HG03565 (cell line): ENCODE measurements around the gene MGME1.

ENCODE experiments used
- ATAC-seq: cut with Tn5 transposase; IDR thresholded peaks from one replicate; pipeline ENCODE4 v1.9.1; 2021; ENCODE audit warnings: mild to moderate bottlenecking, moderate library complexity; ENCODE audit not compliant: unreplicated experiment

Gene MGME1

DNA sequence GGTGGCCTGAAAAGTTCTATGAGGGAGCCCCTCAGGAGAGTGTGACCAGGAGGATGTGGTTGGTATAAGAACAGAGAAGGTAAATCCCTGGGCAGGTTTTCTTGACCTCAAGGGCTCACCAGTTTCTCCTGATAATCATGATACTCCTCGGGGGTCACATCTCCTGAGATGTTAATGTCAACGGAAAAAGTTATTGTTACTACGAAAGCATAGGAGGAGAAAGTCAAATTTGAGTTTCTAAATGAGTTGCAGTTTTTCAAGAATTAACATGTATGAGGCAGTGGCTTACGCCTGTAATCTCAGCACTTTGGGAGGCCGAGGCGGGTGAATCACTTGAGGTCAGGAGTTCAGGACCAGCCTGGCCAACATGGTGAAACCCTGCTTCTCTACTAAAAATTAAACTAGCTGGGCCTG is 23.4 kb downstream of the MGME1 start:
- peak; percentile 67 for ATAC-seq

DNA sequence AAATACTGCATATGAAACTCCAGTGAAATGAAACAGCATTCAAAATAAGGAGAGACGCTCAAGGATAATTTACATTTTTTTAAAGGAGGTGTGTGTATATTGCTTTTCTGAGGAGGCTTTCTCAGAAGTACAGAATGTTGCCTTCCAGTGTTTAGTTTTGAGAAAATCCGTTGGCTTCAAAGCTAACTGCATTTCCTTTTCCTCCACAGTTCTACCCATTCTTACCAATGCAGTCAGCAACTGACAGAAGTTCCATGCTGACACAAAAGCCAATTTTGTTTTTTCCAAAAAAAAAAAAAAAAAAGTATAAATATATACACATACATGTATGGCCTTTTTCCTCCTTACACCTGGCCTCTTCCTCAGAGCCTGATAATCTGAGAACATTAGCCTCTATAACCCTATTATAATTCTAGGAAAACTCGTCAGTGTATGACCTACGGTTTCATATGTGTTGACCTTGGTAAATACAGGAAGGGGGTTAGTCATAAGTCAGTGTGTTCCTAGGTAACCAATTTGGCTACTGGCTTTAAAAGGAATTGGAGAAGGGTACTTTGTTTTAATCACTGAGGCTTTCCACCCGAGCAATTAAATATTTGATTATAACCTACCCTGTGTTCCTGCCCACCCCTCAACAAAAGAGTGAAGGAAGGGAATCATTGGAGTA is 24.2 kb downstream of the MGME1 start:
- no peak for ATAC-seq

DNA sequence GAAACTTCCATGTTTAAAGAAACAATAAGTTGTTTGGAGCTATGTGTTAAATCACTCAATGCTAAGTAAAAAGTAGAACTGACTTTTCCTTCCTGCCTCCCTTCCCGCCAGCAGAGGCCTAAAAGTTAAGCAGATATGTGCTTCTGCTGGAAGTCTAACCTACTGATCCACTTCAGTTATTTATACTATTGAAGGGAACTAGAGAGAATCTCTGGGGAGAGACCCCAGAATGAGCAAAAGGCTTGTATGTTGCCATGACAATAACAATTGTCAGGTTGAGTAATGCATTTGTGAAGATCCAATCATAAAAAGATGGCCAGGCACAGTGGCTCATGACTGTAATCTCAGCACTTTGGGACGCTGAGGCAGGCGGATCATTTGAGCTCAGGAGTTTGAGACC is 24.7 kb downstream of the MGME1 start:
- ATAC-seq, result no peak

DNA sequence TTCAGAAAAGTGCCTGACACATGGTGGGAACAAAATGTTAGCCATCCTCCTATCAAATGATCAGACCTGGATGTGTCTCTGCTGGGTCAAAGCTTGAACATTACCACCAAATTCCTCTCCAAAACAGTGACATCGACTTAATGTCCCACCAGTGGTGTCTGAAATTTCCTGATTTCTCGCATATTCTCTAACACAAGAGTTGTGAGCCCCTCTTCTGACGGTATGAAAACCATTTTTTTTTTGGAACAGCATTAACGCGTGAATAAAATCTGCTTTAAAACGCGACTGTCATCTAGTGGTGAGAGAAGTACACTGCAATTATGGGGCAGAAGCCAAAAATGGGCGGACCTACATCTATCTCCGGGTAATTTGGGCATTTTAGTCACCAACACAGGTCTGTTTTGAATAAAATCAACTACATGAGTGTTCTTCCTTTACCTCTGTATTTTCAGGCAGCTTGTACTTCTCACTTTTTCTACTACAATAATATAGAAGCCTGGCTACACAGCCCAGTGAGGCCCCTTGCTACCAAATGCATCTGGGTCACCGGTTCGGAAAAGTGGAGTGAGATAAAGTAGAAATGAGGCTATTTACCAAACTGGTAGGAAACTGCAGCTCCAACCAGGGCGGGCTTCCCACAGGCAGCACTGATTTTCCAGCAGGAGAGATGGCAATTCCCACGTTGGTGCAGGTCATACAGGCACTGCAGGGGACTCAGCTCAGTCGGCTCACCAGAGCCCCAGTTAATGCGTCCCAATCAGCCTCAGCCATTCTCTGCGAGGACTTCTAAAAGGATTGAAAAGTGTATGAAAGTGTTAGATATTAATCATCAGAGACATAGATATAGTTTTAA is 27.4 kb downstream of the MGME1 start:
- no peak for ATAC-seq

DNA sequence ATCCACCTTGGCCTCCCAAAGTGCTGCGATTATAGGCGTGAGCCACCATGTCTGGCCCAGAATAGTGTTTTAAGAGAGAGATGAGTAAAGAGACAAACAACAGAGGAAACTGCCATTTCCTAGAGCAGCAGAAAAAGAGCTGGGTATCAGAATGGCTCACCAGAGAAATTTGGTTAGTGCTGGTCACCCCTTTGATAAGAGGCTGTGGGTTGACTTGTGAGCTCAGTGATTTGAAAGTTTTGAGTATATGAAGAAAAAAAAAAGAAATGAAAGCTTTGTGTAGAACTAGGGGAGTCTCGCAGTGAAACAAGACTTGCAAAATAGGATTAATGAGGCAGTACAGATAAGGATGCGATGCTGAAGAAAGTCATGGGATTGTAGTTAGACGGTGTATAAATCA is 29.6 kb downstream of the MGME1 start:
- ATAC-seq, result no peak

DNA sequence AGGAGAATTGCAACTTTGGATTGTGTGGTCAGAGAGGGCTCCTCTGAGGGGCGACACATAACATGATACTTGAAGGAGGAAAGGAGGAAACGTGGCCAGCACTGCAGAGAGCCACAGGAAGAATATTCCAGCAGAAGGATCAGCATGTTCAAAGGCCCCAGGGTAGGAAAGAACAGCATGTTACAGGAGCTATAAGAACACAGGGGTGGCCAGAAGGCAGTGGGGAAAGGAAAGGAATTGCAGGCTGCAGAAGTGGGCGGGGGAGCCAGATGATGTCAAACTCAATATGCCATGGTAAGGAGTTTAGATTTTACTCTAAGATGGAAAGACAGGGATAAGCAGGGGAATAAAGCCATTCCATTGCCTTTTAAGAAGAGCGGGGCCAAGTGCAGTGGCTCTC is 30.7 kb downstream of the MGME1 start:
- ATAC-seq, result no peak

DNA sequence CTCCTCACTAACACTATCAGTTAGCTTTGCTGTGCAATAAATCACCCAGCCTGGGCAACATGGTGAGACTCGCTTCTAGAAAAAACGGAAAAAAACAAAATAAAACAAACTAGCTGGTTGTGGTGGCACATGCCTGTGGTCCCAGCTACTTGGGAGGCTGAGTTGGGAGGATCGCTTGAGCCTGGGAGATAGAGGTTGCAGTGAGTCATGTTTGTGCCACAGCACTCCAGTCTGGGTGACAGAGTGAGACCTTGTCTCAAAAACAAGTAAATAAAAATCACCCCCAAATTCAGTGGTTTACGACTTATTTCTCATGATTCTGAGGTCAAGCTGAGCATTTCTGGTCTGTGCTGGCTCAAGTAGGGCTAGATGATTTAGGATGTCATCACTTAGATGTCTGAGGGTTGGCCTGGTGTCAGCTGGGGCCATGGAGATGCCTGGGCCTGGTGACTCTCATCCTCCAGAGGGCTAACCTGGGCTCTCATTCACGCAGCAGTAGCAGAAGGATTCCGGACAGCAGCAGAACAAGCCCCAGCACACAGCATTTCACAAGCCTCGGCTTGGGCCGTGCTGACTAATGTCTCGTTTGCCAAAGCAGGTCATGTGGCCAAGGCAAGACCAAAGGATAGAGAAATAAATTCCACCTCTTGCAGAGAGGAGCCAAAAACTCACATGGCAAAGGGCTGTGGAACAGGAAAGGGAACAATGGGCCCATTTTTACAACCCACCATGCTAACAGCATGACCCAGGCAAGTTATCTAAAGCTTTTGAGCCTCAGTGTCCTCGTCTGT is 32.5 kb downstream of the MGME1 start:
- ATAC-seq, result no peak

DNA sequence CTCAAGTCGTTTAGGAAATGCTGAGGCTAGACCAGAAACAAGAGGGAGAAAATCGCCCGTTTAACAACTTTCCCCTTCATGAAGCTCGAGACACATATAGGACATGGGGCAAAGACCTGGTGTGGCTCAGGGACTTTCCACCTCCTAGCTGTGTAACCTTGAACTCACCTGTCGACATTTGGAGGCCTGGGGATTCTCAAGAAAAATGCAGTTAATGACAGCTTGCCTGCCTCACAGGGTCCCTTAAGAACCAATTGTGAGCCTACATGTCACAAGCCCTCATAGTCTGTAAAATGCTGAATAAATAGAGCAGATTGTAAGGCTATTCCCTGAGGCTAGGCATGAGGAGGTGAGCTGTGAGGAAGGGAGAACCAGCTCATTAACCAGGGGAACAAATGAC is 35.1 kb downstream of the MGME1 start:
- ATAC-seq, result peak; percentile 34

DNA sequence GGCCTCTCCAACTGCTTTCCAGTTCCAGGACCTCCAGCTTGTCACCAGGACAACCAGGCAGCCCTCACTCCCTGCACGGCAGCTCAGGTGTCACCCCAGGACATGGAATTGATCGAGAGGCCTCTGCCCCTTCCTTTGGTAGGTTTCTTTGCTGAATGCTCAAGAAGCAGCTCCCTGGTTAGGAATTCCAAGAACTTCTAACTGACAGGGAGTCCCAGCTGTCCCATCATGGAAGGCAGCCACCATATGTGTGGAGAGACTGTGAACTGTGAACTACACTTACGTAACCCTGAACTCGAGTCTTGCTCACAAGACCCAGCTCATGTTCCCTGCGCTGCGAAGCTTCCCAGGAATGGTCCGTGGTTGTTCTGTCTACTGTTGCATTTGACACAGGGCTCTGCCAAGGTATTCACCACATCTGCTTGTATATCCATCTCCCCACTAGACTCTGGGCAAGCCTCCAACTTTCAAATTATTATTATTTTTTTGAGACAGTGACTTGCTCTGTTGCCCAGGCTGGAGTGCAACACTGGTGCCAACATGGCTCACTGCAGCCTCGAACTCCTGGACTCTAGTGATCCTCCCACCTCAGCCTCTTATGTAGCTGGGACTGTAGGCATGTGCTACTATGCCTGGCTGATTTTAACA is 35.7 kb downstream of the MGME1 start:
- ATAC-seq, result no peak

DNA sequence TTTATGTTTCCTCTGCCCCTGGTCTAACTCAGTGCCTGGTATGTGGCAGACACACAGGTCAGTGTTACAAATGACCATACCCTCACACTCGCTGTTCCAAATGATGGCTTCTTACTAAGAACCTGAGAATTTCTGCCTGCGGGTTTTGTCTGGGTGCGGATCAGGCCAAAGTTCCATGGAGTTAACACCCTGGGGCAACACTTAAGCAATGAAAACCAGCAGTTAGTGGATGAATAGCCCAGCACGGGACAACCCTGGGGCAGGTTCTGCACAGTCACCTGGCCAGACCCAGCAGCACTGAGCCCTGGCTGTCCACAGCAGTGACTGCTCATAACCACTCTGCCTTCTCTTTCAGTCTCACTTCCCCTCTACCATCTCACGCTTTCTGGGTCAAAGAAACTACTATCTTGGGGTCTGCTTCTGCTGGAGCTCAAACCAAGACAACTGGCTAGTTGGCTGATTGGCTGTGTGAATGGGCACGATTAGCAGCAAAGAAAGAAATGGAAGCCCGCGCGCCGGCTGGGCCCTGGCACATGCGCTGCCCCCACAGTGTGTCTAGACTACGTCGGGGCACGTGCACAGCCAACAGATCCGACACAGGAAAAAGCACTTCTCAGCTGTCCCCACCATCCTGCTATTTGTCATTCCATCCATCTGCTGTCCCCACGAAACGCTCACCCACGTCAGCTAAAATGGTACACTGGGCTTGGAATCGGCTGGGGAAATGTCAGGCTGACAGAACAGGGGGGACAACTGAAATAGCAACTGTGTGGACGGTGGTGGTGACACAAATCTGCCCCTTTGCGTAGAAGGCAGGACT is 36.6 kb downstream of the MGME1 start:
- peak; percentile 95 for ATAC-seq

DNA sequence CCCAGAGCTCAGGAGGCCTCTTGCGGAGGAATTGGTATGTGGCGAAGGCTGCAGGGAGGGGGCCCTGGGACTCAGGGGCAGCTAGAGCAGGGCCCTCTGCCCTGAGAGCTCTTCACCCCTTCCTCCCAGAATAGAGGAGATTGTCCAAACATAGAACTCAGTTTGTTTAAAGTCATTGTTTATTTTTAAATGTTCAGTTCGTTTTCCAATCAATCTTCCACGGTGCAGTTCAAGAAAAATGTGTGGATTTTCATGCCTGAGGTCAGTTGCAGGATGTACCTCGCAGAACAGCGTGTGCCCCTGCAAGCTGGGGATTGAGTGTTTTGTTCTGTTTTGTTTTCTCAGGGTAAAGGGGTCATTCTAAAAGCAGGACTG is 37.2 kb downstream of the MGME1 start:
- no peak for ATAC-seq

DNA sequence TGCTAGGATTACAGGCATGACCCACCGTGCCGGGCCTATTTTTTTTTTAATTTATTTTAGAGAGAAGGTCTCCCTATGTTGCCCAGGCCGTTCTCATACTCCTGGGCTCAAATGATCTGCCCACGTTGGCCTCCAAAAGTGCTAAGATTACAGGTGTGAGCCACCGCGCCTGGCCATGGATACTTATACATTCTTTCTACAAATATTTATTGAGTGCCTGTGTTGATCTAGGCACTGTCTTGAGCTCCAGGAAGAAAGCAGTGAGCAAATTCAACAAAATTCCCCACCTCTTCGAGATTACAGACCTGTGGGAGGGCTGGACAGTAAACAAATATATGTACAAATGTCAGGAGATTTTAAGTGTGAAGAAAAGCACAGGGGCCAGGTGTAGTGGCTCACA is 37.9 kb downstream of the MGME1 start:
- ATAC-seq, result no peak

DNA sequence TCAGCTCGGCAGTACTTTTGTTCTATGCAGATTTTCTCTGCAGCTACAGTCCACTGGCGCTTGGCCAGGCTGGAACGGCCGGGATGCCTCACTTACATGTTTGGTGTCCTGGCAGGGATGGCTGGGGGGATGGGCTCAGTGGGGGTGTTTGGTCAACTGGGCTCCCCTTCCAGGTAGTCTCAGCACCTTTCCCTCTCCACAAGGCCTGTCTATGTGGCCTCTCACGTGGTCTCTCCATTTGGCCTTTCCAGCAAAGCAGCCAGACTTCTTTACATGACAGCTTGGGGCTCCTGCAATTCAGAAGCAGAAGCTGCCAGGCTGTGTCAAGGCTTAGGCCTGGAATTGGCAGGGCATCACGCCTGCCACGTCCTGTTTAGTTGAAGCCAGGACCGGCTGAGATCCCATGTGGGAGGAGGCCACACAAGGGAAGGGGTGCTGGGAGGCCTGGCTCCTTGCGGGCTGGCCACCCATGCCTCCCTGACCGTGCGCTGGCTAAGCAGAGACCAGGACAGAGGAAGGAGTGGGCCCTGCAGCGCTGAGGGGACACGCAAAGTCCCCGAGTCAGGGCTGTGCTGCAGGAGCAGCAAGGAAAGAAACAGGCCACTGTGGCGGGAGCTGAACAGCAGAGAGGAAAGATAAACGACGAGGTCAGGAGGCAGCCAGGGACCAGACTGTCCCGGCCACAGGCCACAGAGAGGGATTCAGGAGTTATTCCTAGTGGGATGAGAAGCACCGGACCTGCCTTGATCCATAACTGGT is 38.9 kb downstream of the MGME1 start:
- ATAC-seq, result no peak

DNA sequence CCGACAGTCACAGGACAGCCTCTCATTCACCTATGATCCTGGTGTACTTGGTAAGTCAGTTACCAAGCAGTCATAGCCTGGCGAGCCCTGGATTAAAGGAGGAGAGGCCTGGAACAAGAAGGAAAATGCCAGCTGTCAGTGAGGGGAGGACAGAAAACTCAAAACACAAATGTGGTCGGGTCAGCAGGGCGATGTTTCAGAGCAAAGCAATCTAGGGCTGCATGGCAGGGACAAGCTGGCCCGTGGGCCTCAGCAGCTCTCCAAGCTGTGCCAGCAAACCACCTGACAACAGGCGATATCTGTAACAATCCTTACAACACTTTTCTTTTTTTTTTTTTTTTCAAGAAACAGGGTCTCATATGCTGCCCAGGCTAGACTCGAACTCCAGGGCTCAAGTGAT is 40.3 kb downstream of the MGME1 start:
- no peak for ATAC-seq

DNA sequence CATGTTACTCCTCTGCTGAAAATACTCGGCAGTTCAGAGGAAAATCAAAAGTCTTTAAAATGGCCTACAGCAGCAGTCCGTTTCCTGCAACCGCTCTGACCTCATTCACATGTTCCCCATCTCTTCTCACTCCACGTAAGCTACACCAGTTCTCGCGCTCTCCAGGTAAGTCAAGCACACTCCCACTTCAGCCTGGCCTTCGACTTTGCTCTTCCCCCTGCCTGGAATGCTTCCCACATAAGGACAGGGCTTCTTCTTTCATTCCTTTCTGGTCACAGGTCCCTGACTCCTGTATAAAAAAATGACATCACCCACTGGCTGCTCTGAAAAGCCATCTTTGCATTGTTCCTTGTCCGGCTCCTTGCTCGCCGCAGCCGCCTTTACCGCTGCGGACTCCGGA is 42.7 kb downstream of the MGME1 start:
- ATAC-seq, result no peak

DNA sequence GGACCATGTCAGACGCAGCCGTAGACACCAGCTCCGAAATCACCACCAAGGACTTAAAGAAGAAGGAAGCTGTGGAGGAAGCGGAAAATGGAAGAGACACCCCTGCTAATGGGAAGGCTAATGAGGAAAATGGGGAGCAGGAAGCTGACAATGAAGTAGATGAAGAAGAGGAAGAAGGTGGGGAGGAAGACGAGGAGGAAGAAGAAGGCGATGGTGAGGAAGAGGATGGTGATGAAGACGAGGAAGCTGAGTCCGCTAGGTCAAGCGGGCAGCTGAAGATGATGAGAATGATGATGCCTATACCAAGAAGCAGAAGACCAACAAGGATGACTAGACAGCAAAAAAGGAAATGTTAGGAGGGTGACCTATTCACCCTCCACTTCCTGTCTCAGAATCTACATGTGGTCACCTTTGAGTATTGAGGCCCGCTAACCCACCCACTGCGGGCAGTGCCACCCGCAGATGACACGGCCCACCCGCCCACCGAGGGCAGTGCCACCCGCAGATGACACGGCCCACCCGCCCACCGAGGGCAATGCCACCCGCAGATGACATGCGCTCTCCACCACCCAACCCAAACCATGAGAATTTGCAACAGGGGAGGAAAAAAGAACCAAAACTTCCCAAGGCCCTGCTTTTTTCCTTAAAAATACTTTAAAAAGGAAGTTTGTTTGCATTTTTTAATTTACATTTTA is 43.3 kb downstream of the MGME1 start:
- no peak for ATAC-seq

DNA sequence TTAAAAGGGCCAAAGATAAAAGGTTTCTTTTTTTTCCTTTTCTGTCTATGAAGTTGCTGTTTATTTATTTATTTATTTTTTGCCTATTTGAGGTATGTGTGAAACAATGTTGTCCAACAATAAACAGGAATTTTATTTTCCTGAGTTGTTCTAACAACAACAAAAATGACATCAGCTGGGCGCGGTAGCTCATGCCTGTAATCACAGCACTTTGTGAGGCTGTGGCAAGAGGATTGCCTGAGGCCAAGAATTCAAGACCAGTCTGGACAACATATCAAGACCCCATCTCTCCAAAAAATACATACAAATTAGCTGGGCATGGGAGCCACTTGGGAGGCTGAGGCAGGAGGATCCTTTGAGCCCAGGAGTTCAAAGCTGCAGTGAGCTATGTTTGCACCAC is 44.1 kb downstream of the MGME1 start:
- no peak for ATAC-seq

DNA sequence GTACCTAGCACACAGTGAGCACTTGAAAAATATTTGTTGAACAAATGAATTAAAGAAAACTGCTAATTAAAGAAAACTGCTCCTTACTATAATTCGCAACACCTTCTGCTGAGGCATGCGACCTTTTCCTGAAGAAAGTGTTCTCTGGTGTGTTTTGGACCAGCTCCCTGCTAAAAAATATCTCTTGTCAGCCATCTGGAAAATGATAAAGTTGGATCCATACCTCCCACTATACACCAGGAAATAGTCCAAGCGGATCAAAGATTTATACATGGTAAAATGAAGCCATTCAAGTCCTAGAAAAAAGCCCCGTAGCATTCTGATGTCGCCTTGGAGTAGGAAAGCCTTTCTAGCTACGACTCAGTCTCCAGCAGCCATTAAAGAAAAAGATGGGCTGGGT is 45.6 kb downstream of the MGME1 start:
- no peak for ATAC-seq

DNA sequence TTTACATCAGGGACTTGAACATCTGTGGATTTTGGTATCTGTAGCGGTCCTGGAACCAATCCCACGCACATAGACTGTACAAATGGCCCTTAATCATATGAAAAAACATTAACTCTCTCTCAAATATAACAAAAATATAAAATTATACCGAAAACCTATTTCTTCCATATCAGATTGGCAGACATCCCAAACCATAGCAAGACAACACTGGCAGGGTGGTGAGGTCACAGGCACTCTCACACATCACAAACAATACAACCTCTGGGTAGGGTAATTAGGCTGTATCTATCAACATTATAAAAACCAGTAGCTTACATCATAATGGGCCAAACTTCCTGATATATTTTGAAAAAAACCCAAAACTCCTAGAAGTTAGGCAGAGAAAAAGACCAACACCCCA is 48.0 kb downstream of the MGME1 start:
- ATAC-seq, result no peak
